ENCODE results near the gene ZNF410. TPM values are rescaled to one million over a fixed set of nuclear protein-coding genes. Genes with fewer than 3 reads are reported as not detected.
A peak's percentile ranks its signal among the peaks of the same experiment; 100 is the strongest.
"Not testable (repeated sequence)": the region's sequence is repeated elsewhere in the genome, so short reads cannot be mapped to it uniquely, and the experiment has no call there.

ZNF410 gene
- polyA plus RNA-seq, 1 donor, result 38.5 TPM

- Histone ChIP-seq H3K4me3 (ENCODE audit: low read length) (no peak overlapping the region), H3K36me3 (ENCODE audit: control insufficient read depth, insufficient read depth, low read length) (peaks cover 66% of the 10 kb centered on the region), H3K27ac (ENCODE audit: low read length) (no peak overlapping the region), H3K27me3 (ENCODE audit: control insufficient read depth, insufficient read depth, low read length) (no peaks in the 10 kb centered on the region), H3K4me1 (ENCODE audit: control insufficient read depth, insufficient read depth, low read length) (no peaks in the 10 kb centered on the region), H3K9me3 (ENCODE audit: control insufficient read depth, low read depth, low read length) (no peaks in the 10 kb centered on the region)
- WGBS (ENCODE audit: insufficient coverage, low lambda C conversion rate), result no CpG with 5 or more reads among the region's 1 CpG
- DNase-seq, result no peak
These were observed 23.0 kb downstream of the ZNF410 start for GRCh38 chr14:73909681-73910080.

GRCh38 chr14:73913256-73913655, 26.6 kb downstream of the ZNF410 start:
- H3K9me3 ChIP-seq (ENCODE audit: control insufficient read depth, low read depth, low read length), result no peaks in the 10 kb centered on the region
- no peaks in the 10 kb centered on the region for H3K4me1 ChIP-seq (ENCODE audit: control insufficient read depth, insufficient read depth, low read length)
- H3K27ac ChIP-seq (ENCODE audit: low read length), result no peak overlapping the region
- WGBS (ENCODE audit: insufficient coverage, low lambda C conversion rate), result no CpG with 5 or more reads among the region's 3 CpGs
- no peak for DNase-seq
- peaks cover 47% of the 10 kb centered on the region for H3K36me3 ChIP-seq (ENCODE audit: control insufficient read depth, insufficient read depth, low read length)
- H3K4me3 ChIP-seq (ENCODE audit: low read length), result no peak overlapping the region
- no peaks in the 10 kb centered on the region for H3K27me3 ChIP-seq (ENCODE audit: control insufficient read depth, insufficient read depth, low read length)

- Histone ChIP-seq H3K9me3 (ENCODE audit: control insufficient read depth, low read depth, low read length) (no peaks in the 10 kb centered on the region), H3K36me3 (ENCODE audit: control insufficient read depth, insufficient read depth, low read length) (peaks cover 44% of the 10 kb centered on the region), H3K4me1 (ENCODE audit: control insufficient read depth, insufficient read depth, low read length) (no peaks in the 10 kb centered on the region), H3K4me3 (ENCODE audit: low read length) (no peak overlapping the region), H3K27ac (ENCODE audit: low read length) (no peak overlapping the region), H3K27me3 (ENCODE audit: control insufficient read depth, insufficient read depth, low read length) (no peaks in the 10 kb centered on the region)
- DNase-seq, result no peak
- no CpG with 5 or more reads among the region's 6 CpGs for WGBS (ENCODE audit: insufficient coverage, low lambda C conversion rate)
These were observed 29.7 kb downstream of the ZNF410 start for GRCh38 chr14:73916324-73916723.

- not testable (repeated sequence) for H3K9me3 ChIP-seq (ENCODE audit: control insufficient read depth, low read depth, low read length); DNase-seq; H3K27me3 ChIP-seq (ENCODE audit: control insufficient read depth, insufficient read depth, low read length); H3K4me1 ChIP-seq (ENCODE audit: control insufficient read depth, insufficient read depth, low read length); H3K4me3 ChIP-seq (ENCODE audit: low read length); H3K27ac ChIP-seq (ENCODE audit: low read length)
- H3K36me3 ChIP-seq (ENCODE audit: control insufficient read depth, insufficient read depth, low read length), result peaks cover 51% of the 10 kb centered on the region
- no CpG with 5 or more reads among the region's 2 CpGs for WGBS (ENCODE audit: insufficient coverage, low lambda C conversion rate)
These were observed 32.8 kb downstream of the ZNF410 start for GRCh38 chr14:73919457-73919856.

- no peak overlapping the region for H3K4me3 ChIP-seq (ENCODE audit: low read length)
- DNase-seq, result no peak
- no peaks in the 10 kb centered on the region for H3K27me3 ChIP-seq (ENCODE audit: control insufficient read depth, insufficient read depth, low read length)
- 75% methylated on average over 1 of the region's 5 CpGs for WGBS (ENCODE audit: insufficient coverage, low lambda C conversion rate)
- H3K4me1 ChIP-seq (ENCODE audit: control insufficient read depth, insufficient read depth, low read length), result no peaks in the 10 kb centered on the region
- H3K27ac ChIP-seq (ENCODE audit: low read length), result no peak overlapping the region
- H3K9me3 ChIP-seq (ENCODE audit: control insufficient read depth, low read depth, low read length), result no peaks in the 10 kb centered on the region
- peaks cover 75% of the 10 kb centered on the region for H3K36me3 ChIP-seq (ENCODE audit: control insufficient read depth, insufficient read depth, low read length)
These were observed 37.7 kb downstream of the ZNF410 start for GRCh38 chr14:73924337-73924736.

GRCh38 chr14:73935666-73936065, 49.0 kb downstream of the ZNF410 start:
- Histone ChIP-seq H3K9me3 (ENCODE audit: control insufficient read depth, low read depth, low read length) (no peaks in the 10 kb centered on the region), H3K27ac (ENCODE audit: low read length) (no peak overlapping the region), H3K4me1 (ENCODE audit: control insufficient read depth, insufficient read depth, low read length) (no peaks in the 10 kb centered on the region), H3K36me3 (ENCODE audit: control insufficient read depth, insufficient read depth, low read length) (peaks cover 52% of the 10 kb centered on the region), H3K27me3 (ENCODE audit: control insufficient read depth, insufficient read depth, low read length) (peaks cover 10% of the 10 kb centered on the region), H3K4me3 (ENCODE audit: low read length) (no peak overlapping the region)
- WGBS (ENCODE audit: insufficient coverage, low lambda C conversion rate), result 100% methylated on average over 1 of the region's 2 CpGs
- DNase-seq, result no peak

GRCh38 chr14:73936548-73936947, 49.9 kb downstream of the ZNF410 start:
- WGBS (ENCODE audit: insufficient coverage, low lambda C conversion rate), result no CpG with 5 or more reads among the region's 1 CpG

GRCh38 chr14:73937012-73937411, 50.4 kb downstream of the ZNF410 start:
- Histone ChIP-seq H3K4me1 (ENCODE audit: control insufficient read depth, insufficient read depth, low read length) (no peaks in the 10 kb centered on the region), H3K27ac (ENCODE audit: low read length) (no peak overlapping the region), H3K9me3 (ENCODE audit: control insufficient read depth, low read depth, low read length) (no peaks in the 10 kb centered on the region), H3K4me3 (ENCODE audit: low read length) (no peak overlapping the region), H3K27me3 (ENCODE audit: control insufficient read depth, insufficient read depth, low read length) (peaks cover 20% of the 10 kb centered on the region), H3K36me3 (ENCODE audit: control insufficient read depth, insufficient read depth, low read length) (peaks cover 44% of the 10 kb centered on the region)
- DNase-seq, result no peak
- 100% methylated on average over 1 of the region's 2 CpGs for WGBS (ENCODE audit: insufficient coverage, low lambda C conversion rate)

More at GRCh38 chr14:73936548-73936947, 49.9 kb downstream of the ZNF410 start:
- Histone ChIP-seq H3K27ac (ENCODE audit: low read length) (no peak overlapping the region), H3K36me3 (ENCODE audit: control insufficient read depth, insufficient read depth, low read length) (peaks cover 47% of the 10 kb centered on the region), H3K4me3 (ENCODE audit: low read length) (no peak overlapping the region), H3K4me1 (ENCODE audit: control insufficient read depth, insufficient read depth, low read length) (no peaks in the 10 kb centered on the region), H3K9me3 (ENCODE audit: control insufficient read depth, low read depth, low read length) (no peaks in the 10 kb centered on the region), H3K27me3 (ENCODE audit: control insufficient read depth, insufficient read depth, low read length) (peaks cover 19% of the 10 kb centered on the region)
- no peak for DNase-seq

- no CpG with 5 or more reads among the region's 7 CpGs for WGBS (ENCODE audit: insufficient coverage, low lambda C conversion rate)
- peaks cover 31% of the 10 kb centered on the region for H3K36me3 ChIP-seq (ENCODE audit: control insufficient read depth, insufficient read depth, low read length)
- no peak overlapping the region for H3K27ac ChIP-seq (ENCODE audit: low read length)
- peaks cover 3% of the 10 kb centered on the region for H3K4me1 ChIP-seq (ENCODE audit: control insufficient read depth, insufficient read depth, low read length)
- no peak overlapping the region for H3K4me3 ChIP-seq (ENCODE audit: low read length)
- H3K27me3 ChIP-seq (ENCODE audit: control insufficient read depth, insufficient read depth, low read length), result peaks cover 35% of the 10 kb centered on the region
- no peaks in the 10 kb centered on the region for H3K9me3 ChIP-seq (ENCODE audit: control insufficient read depth, low read depth, low read length)
- DNase-seq, result no peak
These were observed 55.5 kb downstream of the ZNF410 start for GRCh38 chr14:73942180-73942579.

- Histone ChIP-seq H3K4me3 (ENCODE audit: low read length) (no peak overlapping the region), H3K9me3 (ENCODE audit: control insufficient read depth, low read depth, low read length) (no peaks in the 10 kb centered on the region), H3K27ac (ENCODE audit: low read length) (no peak overlapping the region), H3K36me3 (ENCODE audit: control insufficient read depth, insufficient read depth, low read length) (peaks cover 27% of the 10 kb centered on the region), H3K4me1 (ENCODE audit: control insufficient read depth, insufficient read depth, low read length) (peaks cover 3% of the 10 kb centered on the region), H3K27me3 (ENCODE audit: control insufficient read depth, insufficient read depth, low read length) (peaks cover 41% of the 10 kb centered on the region)
- 36% methylated on average over 2 of the region's 4 CpGs for WGBS (ENCODE audit: insufficient coverage, low lambda C conversion rate)
- peak; percentile 52 to 72 for DNase-seq
These were observed 56.4 kb downstream of the ZNF410 start for GRCh38 chr14:73943083-73943482.

- DNase-seq, result no peak
- Histone ChIP-seq H3K4me1 (ENCODE audit: control insufficient read depth, insufficient read depth, low read length) (peaks cover 3% of the 10 kb centered on the region), H3K27me3 (ENCODE audit: control insufficient read depth, insufficient read depth, low read length) (peaks cover 42% of the 10 kb centered on the region), H3K27ac (ENCODE audit: low read length) (no peak overlapping the region), H3K4me3 (ENCODE audit: low read length) (no peak overlapping the region), H3K36me3 (ENCODE audit: control insufficient read depth, insufficient read depth, low read length) (peaks cover 27% of the 10 kb centered on the region), H3K9me3 (ENCODE audit: control insufficient read depth, low read depth, low read length) (no peaks in the 10 kb centered on the region)
- no CpG with 5 or more reads among the region's 17 CpGs for WGBS (ENCODE audit: insufficient coverage, low lambda C conversion rate)
These were observed 57.9 kb downstream of the ZNF410 start for GRCh38 chr14:73944432-73945158.

Measured in large intestine (tissue), 3 donors.